K562 (cell line): ENCODE results near the gene PTPN14. TPM values are rescaled to one million over a fixed set of nuclear protein-coding genes. Genes with fewer than 3 reads are reported as not detected.

ENCODE experiments used
- ATAC-seq: fragments of 200-7000 bp; cut with Tn5 transposase; 3 replicates; pipeline ENCODE4 v1.9.1; 2020; ENCODE audit warnings: moderate library complexity
- BruUV-seq: library from RNA; stranded (reverse); fragments of 400-500 nt; replicated peaks from 2 replicates; lab custom pipeline; 2021; lab: Mats Ljungman, UMichigan
- CTCF ChIA-PET: fragments of 300-600 bp; formaldehyde crosslinking; extraction: SDS; loops from one replicate; lab custom pipeline; 2021; ENCODE audit warnings: low intra/inter-chr PET ratio; lab: Yijun Ruan, JAX
- POLR2A ChIA-PET: fragments of 300-600, 350-650 bp; sonication (Branson Sonifier 250); formaldehyde crosslinking; extraction: SDS; loops from one replicate; lab custom pipeline; 2021; ENCODE audit warnings: antibody characterized with exemption, inconsistent platforms; lab: Yijun Ruan, JAX
- DNase-seq, 4 experiments: peaks; one replicate each; pipeline versions ENCODE4 v3.0.0 to v3.0.0-alpha.2; 2011 to 2018; ENCODE audit warnings: low spot score in 3 of 4, mixed read lengths in 3 of 4; ENCODE audit errors: extremely low read depth in 1 of 4
- FAIRE-seq: peaks from 2 replicates; lab custom pipeline; 2011; peaks lifted over from hg19 to GRCh38; lab: Jason Lieb, UNC
- H2AFZ ChIP-seq: 2 replicates; pipeline ENCODE4 v1.6.0; 2011; ENCODE audit warnings: low read depth, low read length, control low read depth, inconsistent platforms
- H3K27ac ChIP-seq: fragments of 200-600 bp; 3 replicates; pipeline ENCODE4 v1.8.0; 2011; ENCODE audit warnings: low read depth, mild to moderate bottlenecking, control low read depth, inconsistent platforms, low read length, moderate library complexity, mixed read lengths; ENCODE audit errors: extremely low read depth
- H3K27me3 ChIP-seq, 2 experiments: fragments of 300-600 bp in 1 of 2; 2 replicates in 1 of 2; 3 replicates in 1 of 2; pipeline versions ENCODE4 v1.6.0 to v1.8.0; 2011; ENCODE audit warnings: inconsistent platforms in 2 of 2, low read length in 2 of 2, mild to moderate bottlenecking in 1 of 2, mixed read lengths in 1 of 2, moderate library complexity in 1 of 2; ENCODE audit not compliant: control insufficient read depth in 2 of 2, insufficient read depth in 2 of 2
- H3K36me3 ChIP-seq: fragments of 300-600 bp; 3 replicates; pipeline ENCODE4 v1.8.0; 2011; ENCODE audit warnings: mild to moderate bottlenecking, low read length, inconsistent platforms; ENCODE audit not compliant: control insufficient read depth, insufficient read depth
- H3K4me1 ChIP-seq, 2 experiments: fragments of 200-600 bp in 1 of 2; replicated peaks in 1 of 2; 2 replicates in 1 of 2; 3 replicates in 1 of 2; pipeline versions ENCODE4 v1.5.1 to v1.8.0; 2011; ENCODE audit warnings: inconsistent platforms in 2 of 2, low read length in 2 of 2, mild to moderate bottlenecking in 1 of 2, mixed read lengths in 1 of 2, moderate library complexity in 1 of 2; ENCODE audit not compliant: control insufficient read depth in 2 of 2, insufficient read depth in 2 of 2
- H3K4me2 ChIP-seq: 2 replicates; pipeline ENCODE4 v1.6.1; 2011; ENCODE audit warnings: low read length, control low read depth, inconsistent platforms, mixed read lengths; ENCODE audit not compliant: insufficient read depth
- H3K4me3 ChIP-seq: fragments of 200-600 bp; sonication (generic), shearing (Covaris generic); 2 replicates; pipeline ENCODE4 v1.5.1; 2016; ENCODE audit warnings: control low read depth, inconsistent platforms
- H3K79me2 ChIP-seq: fragments of 200-600 bp; 3 replicates; pipeline ENCODE4 v1.8.0; 2011; ENCODE audit warnings: low read length, inconsistent platforms; ENCODE audit not compliant: control insufficient read depth, insufficient read depth
- H3K9ac ChIP-seq, 2 experiments: 2 replicates each; pipeline versions ENCODE4 v1.6.0 to v1.6.1; 2011; ENCODE audit warnings: low read depth in 2 of 2, low read length in 2 of 2, control low read depth in 1 of 2, inconsistent platforms in 1 of 2, mild to moderate bottlenecking in 1 of 2, mixed read lengths in 1 of 2; ENCODE audit not compliant: insufficient read depth in 1 of 2
- H3K9me1 ChIP-seq: one replicate; pipeline ENCODE4 v1.6.0; 2011; ENCODE audit warnings: inconsistent platforms, mild to moderate bottlenecking, low read length, moderate library complexity; ENCODE audit not compliant: control insufficient read depth, insufficient read depth
- H3K9me3 ChIP-seq: replicated peaks from 2 replicates; pipeline ENCODE4 v1.5.1; 2011; ENCODE audit warnings: low read depth, low read length, inconsistent platforms; ENCODE audit not compliant: control insufficient read depth, insufficient read depth
- H4K20me1 ChIP-seq: replicated peaks from 2 replicates; pipeline ENCODE4 v1.6.1; 2011; ENCODE audit warnings: low read length, inconsistent platforms, mixed read lengths; ENCODE audit not compliant: control insufficient read depth, insufficient read depth
- FOXP4 ChIP-seq: sonication (generic); formaldehyde crosslinking; IDR thresholded peaks from 2 replicates; pipeline ENCODE4 v1.8.0; 2022; ENCODE audit warnings: mild to moderate bottlenecking, missing genetic modification reagents, borderline replicate concordance
- GATAD2B ChIP-seq: fragments of 450-650 bp; IDR thresholded peaks from 2 replicates; pipeline ENCODE4 v1.6.1; 2017; ENCODE audit warnings: mild to moderate bottlenecking, borderline replicate concordance
- HMBOX1 ChIP-seq: sonication (generic); IDR thresholded peaks from 2 replicates; pipeline ENCODE4 v1.6.1; 2016
- HOMEZ ChIP-seq: fragments of 250-450 bp; sonication (Bioruptor Pico); IDR thresholded peaks from 2 replicates; pipeline ENCODE4 v1.4.0; 2020; ENCODE audit warnings: mild to moderate bottlenecking, moderate library complexity
- MBD1 ChIP-seq: fragments of 250-450 bp; sonication (Bioruptor Pico); IDR thresholded peaks from 2 replicates; pipeline ENCODE4 v1.8.0; 2022; ENCODE audit warnings: inconsistent platforms
- MIER1 ChIP-seq: fragments of 450-650 bp; IDR thresholded peaks from 2 replicates; pipeline ENCODE4 v1.6.1; 2016; ENCODE audit warnings: antibody characterized with exemption, mild to moderate bottlenecking, low read depth
- RBM39 ChIP-seq: fragments of 200-400 bp; formaldehyde crosslinking; optimal IDR thresholded peaks from 2 replicates; pipeline ENCODE3; 2018; ENCODE audit warnings: low read depth, low read length
- ZNF124 ChIP-seq: sonication (generic); formaldehyde crosslinking; IDR thresholded peaks from 2 replicates; pipeline ENCODE4 v1.8.1; 2022; ENCODE audit warnings: missing genetic modification reagents
- ZNF197 ChIP-seq: fragments of 200-800 bp; sonication (Bioruptor generic); IDR thresholded peaks from 2 replicates; pipeline ENCODE4 v1.6.1; 2016; ENCODE audit warnings: low read depth, missing genetic modification characterization, missing compliant biosample characterization
- ZNF217 ChIP-seq: sonication (generic); formaldehyde crosslinking; IDR thresholded peaks from 2 replicates; pipeline ENCODE4 v1.8.0; 2022; ENCODE audit warnings: mild to moderate bottlenecking, missing genetic modification reagents
- ZNF518B ChIP-seq: fragments of 250-450 bp; sonication (Bioruptor Pico); IDR thresholded peaks from 2 replicates; pipeline ENCODE4 v1.5.0; 2021; ENCODE audit warnings: mild to moderate bottlenecking, moderate library complexity
- ZNF583 ChIP-seq: fragments of 250-450 bp; sonication (Bioruptor Pico); IDR thresholded peaks from 2 replicates; pipeline ENCODE4 v1.4.0; 2020
- ZNF76 ChIP-seq: fragments of 250-450 bp; sonication (Bioruptor Pico); IDR thresholded peaks from 2 replicates; pipeline ENCODE4 v1.4.0; 2020; ENCODE audit warnings: mild to moderate bottlenecking, moderate library complexity, borderline replicate concordance
- WGBS: fragments of 100-300 bp; shearing (Covaris generic); methylation state at CpG from one replicate; pipeline ENCODE4 v1.1.6; 2016; ENCODE audit warnings: low coverage, mixed read lengths; ENCODE audit not compliant: insufficient coverage; ENCODE audit errors: missing lambda C conversion rate; 5-methylcytosine and 5-hydroxymethylcytosine counted together
- in situ Hi-C: fragments of 300-500 bp; cut with MboI; formaldehyde crosslinking; loops from 4 replicates; pipeline ENCODE4 v1.15.0; 2018; ENCODE audit warnings: inconsistent platforms, mixed read lengths
- intact Hi-C: fragments of 100-400 bp; cut with micrococcal nuclease; formaldehyde crosslinking; loops from 2 replicates; pipeline ENCODE4 v1.14.2; 2022
- polyA plus RNA-seq, 8 experiments: library from polyadenylated mRNA; depleted of rRNA in 4 of 8; stranded (reverse) in 5 of 8; unstranded in 3 of 8; fragments of >200 nt; fragmentation: Nextera tagmentation in 2 of 8; fragmentation: Illumina TruSeq in 1 of 8; extraction: Ambion mirVana in 2 of 8; extraction: Trizol in 1 of 8; gene quantifications; 2 replicates each; pipeline versions ENCODE4 v1.2.1 to v1.2.3, GENCODE V29; 2011 to 2014; ENCODE audit warnings: inconsistent platforms in 1 of 8, missing spikeins in 1 of 8
- total RNA-seq, 7 experiments: library from RNA; depleted of rRNA in 6 of 7; stranded (reverse); fragments of >200 nt in 6 of 7; fragmentation: Illumina TruSeq in 2 of 7; extraction: Trizol in 2 of 7; gene quantifications; 2 replicates each; pipeline versions ENCODE4 v1.2.1 to v1.2.3, GENCODE V29; 2011 to 2021; ENCODE audit warnings: low replicate concordance in 1 of 7

Gene PTPN14
- total and polyA plus RNA-seq, 9 of the 15 experiments (the other 6 are each of a cell fraction or from before 2014, with no cell fraction given) = 0.01 to 0.29 (median 0.04) TPM; not detected in 6

GRCh38 chr1:214445199-214445598 is 106.2 kb downstream of the PTPN14 start:
- Histone ChIP-seq H3K4me3 (no peak overlapping the region), H3K4me1 (no peaks in the 10 kb centered on the region), H4K20me1 (no peaks in the 10 kb centered on the region), H2AFZ (no peak overlapping the region), H3K27me3 (peaks cover 4 to 12% of the 10 kb centered on the region in 2 experiments; a peak in 3 of 5 replicates), H3K27ac (no peak overlapping the region), H3K79me2 (no peaks in the 10 kb centered on the region), H3K4me2 (no peak overlapping the region), H3K36me3 (no peaks in the 10 kb centered on the region), H3K9ac (no peak overlapping the region), H3K9me1 (no peaks in the 10 kb centered on the region), H3K9me3 (no peaks in the 10 kb centered on the region)
- BruUV-seq = no TSS peak
- intact Hi-C loops = loop anchor here (5.0 kb wide), 1 partner anchor 113 kb away; no protein-coding TSS in a partner anchor
- WGBS = 3% methylated on average over 3 of the region's 3 CpGs
- DNase-seq (no peak), ATAC-seq (no peak), FAIRE-seq (no peak)
- CTCF ChIA-PET = no interaction called here
- in situ Hi-C loops = no loop called here
- POLR2A ChIA-PET = no interaction called here
- TF ChIP-seq ZNF197 (CRISPR knock-in tag) (no peak), ZNF217 (no peak), ZNF518B (CRISPR knock-in tag) (no peak), FOXP4 (CRISPR knock-in tag) (no peak), RBM39 (no peak), HOMEZ (CRISPR knock-in tag) (no peak), GATAD2B (no peak), ZNF124 (no peak), ZNF76 (CRISPR knock-in tag) (no peak), ZNF583 (CRISPR knock-in tag) (no peak), HMBOX1 (no peak), MBD1 (CRISPR knock-in tag) (no peak), MIER1 (no peak)
